Measurements from ENCODE around the gene BPIFB1.

BPIFB1 gene

GRCh38 chr20:33282196-33282934 is 649 bp upstream of the BPIFB1 start:
- Histone ChIP-seq H3K9ac (0 out of 22 replicates have a peak overlapping the region, but pooled peaks of 1 of the 11 experiments have one; percentile 9), H3K4me3 (no peak overlapping the region), H3K4me1 (peaks cover 0 to 37% (median 24%) of the 10 kb centered on the region in 10 experiments; a peak in 14 of 20 replicates), H3K9me3 (replicated peaks in 1 of 11) (no peaks in the 10 kb centered on the region), H3K4me2 (peak overlapping the region in 7 of 11 experiments; percentile 4 to 63 (median 33); a peak in 6 of 22 replicates), H4K20me1 (no peaks in the 10 kb centered on the region), H3K27ac (no peak overlapping the region), H3K27me3 (no peaks in the 10 kb centered on the region), H3K36me3 (no peaks in the 10 kb centered on the region)
- TF ChIP-seq Cebpa-rat (IDR thresholded peaks at IDR 0.05) = no peak

GRCh38 chr20:33284284-33284683 is 1.3 kb downstream of the BPIFB1 start:
- Histone ChIP-seq H3K4me1 (peaks cover 0 to 21% (median 16%) of the 10 kb centered on the region in 10 experiments; a peak in 14 of 20 replicates), H3K36me3 (no peaks in the 10 kb centered on the region), H4K20me1 (no peaks in the 10 kb centered on the region), H3K4me3 (no peak overlapping the region), H3K9ac (no peak overlapping the region), H3K27me3 (no peaks in the 10 kb centered on the region), H3K9me3 (replicated peaks in 1 of 11) (no peaks in the 10 kb centered on the region), H3K27ac (no peak overlapping the region), H3K4me2 (no peak overlapping the region)
- no peak for TF ChIP-seq Cebpa-rat (IDR thresholded peaks at IDR 0.05)

- no peak overlapping the region for H3K9ac ChIP-seq
- H3K4me3 ChIP-seq = no peak overlapping the region
- no peak overlapping the region for H3K27ac ChIP-seq
- TF ChIP-seq Cebpa-rat (IDR thresholded peaks at IDR 0.05) = no peak
- H3K4me2 ChIP-seq = no peak overlapping the region
- H3K27me3 ChIP-seq = no peaks in the 10 kb centered on the region
- no peaks in the 10 kb centered on the region for H3K36me3 ChIP-seq
- H4K20me1 ChIP-seq = no peaks in the 10 kb centered on the region
- peaks cover 0 to 15% (median 9%) of the 10 kb centered on the region in 10 experiments; a peak in 11 of 20 replicates for H3K4me1 ChIP-seq
- H3K9me3 ChIP-seq (replicated peaks in 1 of 11) = no peaks in the 10 kb centered on the region
Measured at GRCh38 chr20:33284937-33285336, 1.9 kb downstream of the BPIFB1 start.

- Histone ChIP-seq H3K4me2 (no peak overlapping the region), H3K4me3 (no peak overlapping the region), H3K9me3 (replicated peaks in 1 of 11) (no peaks in the 10 kb centered on the region), H3K27me3 (no peaks in the 10 kb centered on the region), H3K36me3 (no peaks in the 10 kb centered on the region), H3K27ac (no peak overlapping the region), H4K20me1 (no peaks in the 10 kb centered on the region), H3K4me1 (peaks cover 0 to 11% (median 7%) of the 10 kb centered on the region in 10 experiments; a peak in 11 of 20 replicates), H3K9ac (no peak overlapping the region)
- no peak for TF ChIP-seq Cebpa-rat (IDR thresholded peaks at IDR 0.05)
Measured at GRCh38 chr20:33285861-33286495, 3.0 kb downstream of the BPIFB1 start.

- H3K4me1 ChIP-seq = peaks cover 0 to 9% (median 4%) of the 10 kb centered on the region in 10 experiments; a peak in 11 of 20 replicates
- H3K9ac ChIP-seq = no peak overlapping the region
- no peaks in the 10 kb centered on the region for H3K9me3 ChIP-seq (replicated peaks in 1 of 11)
- no peaks in the 10 kb centered on the region for H3K27me3 ChIP-seq
- H3K4me3 ChIP-seq = no peak overlapping the region
- H3K27ac ChIP-seq = no peak overlapping the region
- TF ChIP-seq Cebpa-rat (IDR thresholded peaks at IDR 0.05) = no peak
- H4K20me1 ChIP-seq = no peaks in the 10 kb centered on the region
- peak overlapping the region in 2 of 11 experiments; percentile 2 to 10; a peak in 1 of 22 replicates for H3K4me2 ChIP-seq
- no peaks in the 10 kb centered on the region for H3K36me3 ChIP-seq
Measured at GRCh38 chr20:33287884-33288283, 4.9 kb downstream of the BPIFB1 start.

GRCh38 chr20:33290852-33291251 is 7.8 kb downstream of the BPIFB1 start:
- Histone ChIP-seq H3K4me1 (peaks cover 0 to 3% (median 0%) of the 10 kb centered on the region in 10 experiments; a peak in 1 of 20 replicates), H3K9ac (no peak overlapping the region), H3K27me3 (no peaks in the 10 kb centered on the region), H4K20me1 (no peaks in the 10 kb centered on the region), H3K36me3 (no peaks in the 10 kb centered on the region), H3K4me2 (no peak overlapping the region), H3K9me3 (replicated peaks in 1 of 11) (no peaks in the 10 kb centered on the region), H3K27ac (no peak overlapping the region), H3K4me3 (no peak overlapping the region)
- TF ChIP-seq Cebpa-rat (IDR thresholded peaks at IDR 0.05) = no peak

GRCh38 chr20:33291416-33291815 is 8.4 kb downstream of the BPIFB1 start:
- no peaks in the 10 kb centered on the region for H4K20me1 ChIP-seq
- H3K4me1 ChIP-seq = peaks cover 0 to 3% (median 0%) of the 10 kb centered on the region in 10 experiments; a peak in 1 of 20 replicates
- no peak overlapping the region for H3K27ac ChIP-seq
- H3K36me3 ChIP-seq = no peaks in the 10 kb centered on the region
- TF ChIP-seq Cebpa-rat (IDR thresholded peaks at IDR 0.05) = no peak
- no peaks in the 10 kb centered on the region for H3K27me3 ChIP-seq
- no peak overlapping the region for H3K4me3 ChIP-seq
- no peak overlapping the region for H3K4me2 ChIP-seq
- no peaks in the 10 kb centered on the region for H3K9me3 ChIP-seq (replicated peaks in 1 of 11)
- H3K9ac ChIP-seq = no peak overlapping the region

GRCh38 chr20:33291830-33292355 is 8.9 kb downstream of the BPIFB1 start:
- no peaks in the 10 kb centered on the region for H4K20me1 ChIP-seq
- TF ChIP-seq Cebpa-rat (IDR thresholded peaks at IDR 0.05) = no peak
- no peak overlapping the region for H3K9ac ChIP-seq
- H3K4me1 ChIP-seq = peaks cover 0 to 3% (median 0%) of the 10 kb centered on the region in 10 experiments; a peak in 1 of 20 replicates
- H3K27me3 ChIP-seq = no peaks in the 10 kb centered on the region
- no peaks in the 10 kb centered on the region for H3K36me3 ChIP-seq
- no peaks in the 10 kb centered on the region for H3K9me3 ChIP-seq (replicated peaks in 1 of 11)
- H3K4me3 ChIP-seq = no peak overlapping the region
- no peak overlapping the region for H3K27ac ChIP-seq
- no peak overlapping the region for H3K4me2 ChIP-seq

- Histone ChIP-seq H3K4me1 (peaks cover 0 to 12% (median 6%) of the 10 kb centered on the region in 10 experiments; a peak in 17 of 20 replicates), H3K4me2 (no peak overlapping the region), H3K27ac (no peak overlapping the region), H3K4me3 (no peak overlapping the region), H3K9me3 (replicated peaks in 1 of 11) (no peaks in the 10 kb centered on the region), H4K20me1 (no peaks in the 10 kb centered on the region), H3K27me3 (no peaks in the 10 kb centered on the region), H3K36me3 (no peaks in the 10 kb centered on the region), H3K9ac (no peak overlapping the region)
- TF ChIP-seq Cebpa-rat (IDR thresholded peaks at IDR 0.05) = no peak
Measured at GRCh38 chr20:33296206-33296605, 13.2 kb downstream of the BPIFB1 start.
